ENCODE data around the gene ARID1B.

DNA sequence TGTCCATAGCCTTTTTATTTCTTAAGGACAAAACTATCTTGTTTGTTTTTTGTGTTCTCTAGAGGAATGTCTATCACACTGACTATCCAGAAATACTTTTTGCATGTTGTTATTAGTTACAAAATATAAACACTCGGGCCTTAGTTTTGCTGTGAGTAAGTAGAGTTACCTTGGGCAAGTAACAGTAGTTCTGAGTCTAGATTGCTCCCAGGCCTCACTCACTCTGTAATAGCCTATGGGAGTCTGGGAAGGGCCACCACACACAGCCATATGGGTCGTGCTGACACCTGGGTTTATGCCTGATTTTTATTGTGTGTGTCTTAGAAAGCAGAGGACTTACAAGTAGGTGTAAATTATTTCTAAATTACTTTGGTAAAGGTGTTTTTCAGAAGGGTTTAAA is 360.3 kb downstream of the ARID1B start:
- TF ChIP-seq, protein P1, sequence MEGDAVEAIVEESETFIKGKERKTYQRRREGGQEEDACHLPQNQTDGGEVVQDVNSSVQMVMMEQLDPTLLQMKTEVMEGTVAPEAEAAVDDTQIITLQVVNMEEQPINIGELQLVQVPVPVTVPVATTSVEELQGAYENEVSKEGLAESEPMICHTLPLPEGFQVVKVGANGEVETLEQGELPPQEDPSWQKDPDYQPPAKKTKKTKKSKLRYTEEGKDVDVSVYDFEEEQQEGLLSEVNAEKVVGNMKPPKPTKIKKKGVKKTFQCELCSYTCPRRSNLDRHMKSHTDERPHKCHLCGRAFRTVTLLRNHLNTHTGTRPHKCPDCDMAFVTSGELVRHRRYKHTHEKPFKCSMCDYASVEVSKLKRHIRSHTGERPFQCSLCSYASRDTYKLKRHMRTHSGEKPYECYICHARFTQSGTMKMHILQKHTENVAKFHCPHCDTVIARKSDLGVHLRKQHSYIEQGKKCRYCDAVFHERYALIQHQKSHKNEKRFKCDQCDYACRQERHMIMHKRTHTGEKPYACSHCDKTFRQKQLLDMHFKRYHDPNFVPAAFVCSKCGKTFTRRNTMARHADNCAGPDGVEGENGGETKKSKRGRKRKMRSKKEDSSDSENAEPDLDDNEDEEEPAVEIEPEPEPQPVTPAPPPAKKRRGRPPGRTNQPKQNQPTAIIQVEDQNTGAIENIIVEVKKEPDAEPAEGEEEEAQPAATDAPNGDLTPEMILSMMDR (IDR thresholded peaks at IDR 0.05; ENCODE audit: low read depth, low read length, missing input control): no peak
- TF ChIP-seq, protein P2, sequence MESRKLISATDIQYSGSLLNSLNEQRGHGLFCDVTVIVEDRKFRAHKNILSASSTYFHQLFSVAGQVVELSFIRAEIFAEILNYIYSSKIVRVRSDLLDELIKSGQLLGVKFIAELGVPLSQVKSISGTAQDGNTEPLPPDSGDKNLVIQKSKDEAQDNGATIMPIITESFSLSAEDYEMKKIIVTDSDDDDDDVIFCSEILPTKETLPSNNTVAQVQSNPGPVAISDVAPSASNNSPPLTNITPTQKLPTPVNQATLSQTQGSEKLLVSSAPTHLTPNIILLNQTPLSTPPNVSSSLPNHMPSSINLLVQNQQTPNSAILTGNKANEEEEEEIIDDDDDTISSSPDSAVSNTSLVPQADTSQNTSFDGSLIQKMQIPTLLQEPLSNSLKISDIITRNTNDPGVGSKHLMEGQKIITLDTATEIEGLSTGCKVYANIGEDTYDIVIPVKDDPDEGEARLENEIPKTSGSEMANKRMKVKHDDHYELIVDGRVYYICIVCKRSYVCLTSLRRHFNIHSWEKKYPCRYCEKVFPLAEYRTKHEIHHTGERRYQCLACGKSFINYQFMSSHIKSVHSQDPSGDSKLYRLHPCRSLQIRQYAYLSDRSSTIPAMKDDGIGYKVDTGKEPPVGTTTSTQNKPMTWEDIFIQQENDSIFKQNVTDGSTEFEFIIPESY (IDR thresholded peaks at IDR 0.05): no peak
- TF ChIP-seq RAD21 (IDR thresholded peaks at IDR 0.05) (no peak), FOXA2 (IDR thresholded peaks at IDR 0.05) (no peak), YY1 (IDR thresholded peaks at IDR 0.05) (no peak), GABPA (IDR thresholded peaks at IDR 0.05 in 1 of 2, conservative IDR thresholded peaks at IDR 0.05 in 1 of 2) (no peak), RXRA (IDR thresholded peaks at IDR 0.05) (no peak), EGR1 (IDR thresholded peaks at IDR 0.05; ENCODE audit: low read depth in 2 of 2) (no peak), SP1 (IDR thresholded peaks at IDR 0.05) (no peak), TAF1 (conservative IDR thresholded peaks at IDR 0.05) (no peak), HNF4G (IDR thresholded peaks at IDR 0.05) (no peak)
- TF ChIP-seq, protein P3, sequence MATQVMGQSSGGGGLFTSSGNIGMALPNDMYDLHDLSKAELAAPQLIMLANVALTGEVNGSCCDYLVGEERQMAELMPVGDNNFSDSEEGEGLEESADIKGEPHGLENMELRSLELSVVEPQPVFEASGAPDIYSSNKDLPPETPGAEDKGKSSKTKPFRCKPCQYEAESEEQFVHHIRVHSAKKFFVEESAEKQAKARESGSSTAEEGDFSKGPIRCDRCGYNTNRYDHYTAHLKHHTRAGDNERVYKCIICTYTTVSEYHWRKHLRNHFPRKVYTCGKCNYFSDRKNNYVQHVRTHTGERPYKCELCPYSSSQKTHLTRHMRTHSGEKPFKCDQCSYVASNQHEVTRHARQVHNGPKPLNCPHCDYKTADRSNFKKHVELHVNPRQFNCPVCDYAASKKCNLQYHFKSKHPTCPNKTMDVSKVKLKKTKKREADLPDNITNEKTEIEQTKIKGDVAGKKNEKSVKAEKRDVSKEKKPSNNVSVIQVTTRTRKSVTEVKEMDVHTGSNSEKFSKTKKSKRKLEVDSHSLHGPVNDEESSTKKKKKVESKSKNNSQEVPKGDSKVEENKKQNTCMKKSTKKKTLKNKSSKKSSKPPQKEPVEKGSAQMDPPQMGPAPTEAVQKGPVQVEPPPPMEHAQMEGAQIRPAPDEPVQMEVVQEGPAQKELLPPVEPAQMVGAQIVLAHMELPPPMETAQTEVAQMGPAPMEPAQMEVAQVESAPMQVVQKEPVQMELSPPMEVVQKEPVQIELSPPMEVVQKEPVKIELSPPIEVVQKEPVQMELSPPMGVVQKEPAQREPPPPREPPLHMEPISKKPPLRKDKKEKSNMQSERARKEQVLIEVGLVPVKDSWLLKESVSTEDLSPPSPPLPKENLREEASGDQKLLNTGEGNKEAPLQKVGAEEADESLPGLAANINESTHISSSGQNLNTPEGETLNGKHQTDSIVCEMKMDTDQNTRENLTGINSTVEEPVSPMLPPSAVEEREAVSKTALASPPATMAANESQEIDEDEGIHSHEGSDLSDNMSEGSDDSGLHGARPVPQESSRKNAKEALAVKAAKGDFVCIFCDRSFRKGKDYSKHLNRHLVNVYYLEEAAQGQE (IDR thresholded peaks at IDR 0.05): no peak
- TF ChIP-seq, protein P4, sequence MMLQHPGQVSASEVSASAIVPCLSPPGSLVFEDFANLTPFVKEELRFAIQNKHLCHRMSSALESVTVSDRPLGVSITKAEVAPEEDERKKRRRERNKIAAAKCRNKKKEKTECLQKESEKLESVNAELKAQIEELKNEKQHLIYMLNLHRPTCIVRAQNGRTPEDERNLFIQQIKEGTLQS (IDR thresholded peaks at IDR 0.05): no peak
- TF ChIP-seq, protein P5, sequence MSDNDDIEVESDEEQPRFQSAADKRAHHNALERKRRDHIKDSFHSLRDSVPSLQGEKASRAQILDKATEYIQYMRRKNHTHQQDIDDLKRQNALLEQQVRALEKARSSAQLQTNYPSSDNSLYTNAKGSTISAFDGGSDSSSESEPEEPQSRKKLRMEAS (IDR thresholded peaks at IDR 0.05): no peak

Data from liver (tissue), 3 donors.